G401.6 (cell line): Measurements from ENCODE around the gene OPTC.

ENCODE experiments used
- FAIRE-seq: peaks from 2 replicates; lab custom pipeline; 2012; peaks lifted over from hg19 to GRCh38; lab: Jason Lieb, UNC

OPTC gene

GRCh38 chr1:203536980-203537455, 43.1 kb downstream of the OPTC start:
- no peak for FAIRE-seq

GRCh38 chr1:203537806-203538464, 44.0 kb downstream of the OPTC start:
- no peak for FAIRE-seq

GRCh38 chr1:203538726-203539125, 44.8 kb downstream of the OPTC start:
- no peak for FAIRE-seq

GRCh38 chr1:203539831-203540546, 46.0 kb downstream of the OPTC start:
- FAIRE-seq = no peak

GRCh38 chr1:203544485-203544884, 50.5 kb downstream of the OPTC start:
- no peak for FAIRE-seq

- no peak for FAIRE-seq
These were observed 51.2 kb downstream of the OPTC start for GRCh38 chr1:203544978-203545816.

GRCh38 chr1:203546274-203546673, 52.3 kb downstream of the OPTC start:
- FAIRE-seq = no peak

- FAIRE-seq = no peak
These were observed 53.2 kb downstream of the OPTC start for GRCh38 chr1:203547147-203547546.

- no peak for FAIRE-seq
These were observed 53.9 kb downstream of the OPTC start for GRCh38 chr1:203547771-203548421.

GRCh38 chr1:203548892-203549291, 54.9 kb downstream of the OPTC start:
- no peak for FAIRE-seq

GRCh38 chr1:203549309-203549708, 55.4 kb downstream of the OPTC start:
- FAIRE-seq = no peak

GRCh38 chr1:203550846-203551245, 56.9 kb downstream of the OPTC start:
- FAIRE-seq = no peak

- FAIRE-seq = no peak
These were observed 57.6 kb downstream of the OPTC start for GRCh38 chr1:203551550-203551949.

GRCh38 chr1:203553496-203553895, 59.5 kb downstream of the OPTC start:
- FAIRE-seq = no peak

- FAIRE-seq = no peak
These were observed 60.1 kb downstream of the OPTC start for GRCh38 chr1:203554071-203554470.

- FAIRE-seq = no peak
These were observed 61.1 kb downstream of the OPTC start for GRCh38 chr1:203555076-203555475.

- FAIRE-seq = no peak
These were observed 61.6 kb downstream of the OPTC start for GRCh38 chr1:203555511-203556046.

- FAIRE-seq = no peak
These were observed 62.3 kb downstream of the OPTC start for GRCh38 chr1:203556047-203556851.

GRCh38 chr1:203557390-203557789, 63.4 kb downstream of the OPTC start:
- no peak for FAIRE-seq

- FAIRE-seq = no peak
These were observed 64.3 kb downstream of the OPTC start for GRCh38 chr1:203558064-203558760.
